Liver (tissue), 9 donors: ENCODE measurements around the gene STK40. TPM values are rescaled to one million over a fixed set of nuclear protein-coding genes. Genes with fewer than 3 reads are reported as not detected.

Source experiments
- DNase-seq: peaks from one replicate; pipeline ENCODE4 v3.0.0-alpha.2; 2017; ENCODE audit warnings: low spot score
- H3K27ac ChIP-seq, 2 donors: one replicate each; pipeline ENCODE4 v1.7.0; 2013; ENCODE audit warnings: inconsistent platforms in 2 of 2, low read length in 2 of 2, control low read depth in 1 of 2, low read depth in 1 of 2, mild to moderate bottlenecking in 1 of 2
- H3K27me3 ChIP-seq, 4 donors: one replicate each; pipeline versions ENCODE4 v1.6.1 to v1.7.0; 2013; ENCODE audit warnings: low read length in 3 of 4, inconsistent platforms in 1 of 4, mild to moderate bottlenecking in 1 of 4, moderate library complexity in 1 of 4; ENCODE audit not compliant: control insufficient read depth in 4 of 4, insufficient read depth in 4 of 4
- H3K36me3 ChIP-seq, 4 donors: one replicate each; pipeline versions ENCODE4 v1.6.1 to v1.7.0; 2013; ENCODE audit warnings: low read length in 3 of 4, mild to moderate bottlenecking in 3 of 4, low read depth in 1 of 4, moderate library complexity in 1 of 4; ENCODE audit not compliant: control insufficient read depth in 4 of 4, insufficient read depth in 3 of 4
- H3K4me1 ChIP-seq, 4 donors: one replicate each; pipeline versions ENCODE4 v1.6.1 to v1.7.0; 2013; ENCODE audit warnings: low read length in 3 of 4, mild to moderate bottlenecking in 3 of 4, moderate library complexity in 1 of 4; ENCODE audit not compliant: control insufficient read depth in 4 of 4, insufficient read depth in 4 of 4
- H3K4me3 ChIP-seq, 3 donors: one replicate each; pipeline versions ENCODE4 v1.6.1 to v1.7.0; 2013; ENCODE audit warnings: low read length in 3 of 3, control low read depth in 1 of 3, low read depth in 1 of 3, mild to moderate bottlenecking in 1 of 3
- H3K9ac ChIP-seq, 2 donors: one replicate each; pipeline ENCODE4 v1.7.0; 2013; ENCODE audit warnings: low read length in 2 of 2, mild to moderate bottlenecking in 2 of 2, moderate library complexity in 2 of 2, control low read depth in 1 of 2, low read depth in 1 of 2
- H3K9me3 ChIP-seq, 4 donors: one replicate each; pipeline versions ENCODE4 v1.6.1 to v1.7.0; 2013; ENCODE audit warnings: low read length in 3 of 4; ENCODE audit not compliant: control insufficient read depth in 4 of 4
- EGR1 ChIP-seq, 2 donors: IDR thresholded peaks; 2 replicates each; pipeline ENCODE4 v1.6.1; 2016 to 2018; ENCODE audit warnings: antibody characterized with exemption in 2 of 2, low read depth in 2 of 2
- FOXA1 ChIP-seq: IDR thresholded peaks from 2 replicates; pipeline ENCODE4 v1.6.1; 2016; ENCODE audit warnings: antibody characterized with exemption
- FOXA2 ChIP-seq: IDR thresholded peaks from 2 replicates; pipeline ENCODE4 v1.6.1; 2016; ENCODE audit warnings: antibody characterized with exemption
- GABPA ChIP-seq, 2 donors: IDR thresholded peaks in 1 of 2; conservative IDR thresholded peaks in 1 of 2; 2 replicates each; pipeline ENCODE4 v1.6.1; 2016; ENCODE audit warnings: antibody characterized with exemption in 2 of 2, mild to moderate bottlenecking in 1 of 2, moderate library complexity in 1 of 2
- HNF4A ChIP-seq, 2 donors: conservative IDR thresholded peaks; 2 replicates each; pipeline ENCODE4 v1.6.1; 2016; ENCODE audit warnings: antibody characterized with exemption in 2 of 2, mild to moderate bottlenecking in 2 of 2
- HNF4G ChIP-seq: IDR thresholded peaks from 2 replicates; pipeline ENCODE4 v1.6.1; 2016; ENCODE audit warnings: antibody characterized with exemption
- JUND ChIP-seq, 2 donors: IDR thresholded peaks; 2 replicates each; pipeline ENCODE4 v1.6.1; 2016; ENCODE audit warnings: antibody characterized with exemption in 2 of 2
- NR2F2 ChIP-seq: IDR thresholded peaks from 2 replicates; pipeline ENCODE4 v1.6.1; 2016; ENCODE audit warnings: antibody characterized with exemption
- RAD21 ChIP-seq, 2 donors: IDR thresholded peaks; 2 replicates each; pipeline ENCODE4 v1.6.1; 2016; ENCODE audit warnings: antibody characterized with exemption in 2 of 2, mild to moderate bottlenecking in 2 of 2
- RXRA ChIP-seq, 2 donors: IDR thresholded peaks; 2 replicates each; pipeline ENCODE4 v1.6.1; 2017 to 2018; ENCODE audit warnings: antibody characterized with exemption in 2 of 2, mild to moderate bottlenecking in 1 of 2
- SP1 ChIP-seq: IDR thresholded peaks from 2 replicates; pipeline ENCODE4 v1.6.1; 2018; ENCODE audit warnings: antibody characterized with exemption, mild to moderate bottlenecking
- TAF1 ChIP-seq: conservative IDR thresholded peaks from 2 replicates; pipeline ENCODE4 v1.6.1; 2016; ENCODE audit warnings: antibody characterized with exemption, mild to moderate bottlenecking
- YY1 ChIP-seq: IDR thresholded peaks from 2 replicates; pipeline ENCODE4 v1.6.1; 2016; ENCODE audit warnings: antibody characterized with exemption, mild to moderate bottlenecking
- WGBS: extraction: QIAGEN DNeasy Blood & Tissue Kit; methylation state at CpG from one replicate; pipeline ENCODE4 v1.1.7; 2013; 5-methylcytosine and 5-hydroxymethylcytosine counted together
- polyA plus RNA-seq, 2 donors: library from polyadenylated mRNA; stranded (reverse) in 1 of 2; unstranded in 1 of 2; fragments of 200-250 nt in 1 of 2; fragments of >200 nt in 1 of 2; fragmentation: Nextera tagmentation in 1 of 2; extraction: Ambion mirVana in 1 of 2; gene quantifications; one replicate each; pipeline versions ENCODE4 v1.2.1 to v1.2.3, GENCODE V29; 2013 to 2015
- total RNA-seq, 2 donors: library from RNA; depleted of rRNA; stranded (reverse); fragments of >200 nt; gene quantifications; one replicate each; pipeline ENCODE4 v1.2.3, GENCODE V29; 2014
- TF ChIP-seq, protein P1 (sequence below): IDR thresholded peaks from 2 replicates; pipeline ENCODE4 v1.6.1; 2016; ENCODE audit warnings: antibody characterized with exemption, mild to moderate bottlenecking
- TF ChIP-seq, protein P2 (sequence below): IDR thresholded peaks from 2 replicates; pipeline ENCODE4 v1.6.1; 2016; ENCODE audit warnings: antibody characterized with exemption
- TF ChIP-seq, protein P3 (sequence below): fragments of 150-350 bp; IDR thresholded peaks from 2 replicates; pipeline ENCODE4 v1.5.1; 2017; ENCODE audit warnings: improper control_type of control experiment, low read depth, low read length; ENCODE audit not compliant: missing input control
- TF ChIP-seq, protein P4 (sequence below): IDR thresholded peaks from 2 replicates; pipeline ENCODE4 v1.6.1; 2016; ENCODE audit warnings: antibody characterized with exemption
- TF ChIP-seq, protein P5 (sequence below): IDR thresholded peaks from 2 replicates; pipeline ENCODE4 v1.6.1; 2016; ENCODE audit warnings: antibody characterized with exemption
- donor health status: healthy.
- donor health status: healthy.
- donor health status: healthy.
- donor health status: healthy.
- donor health status: healthy.

Gene STK40
- total and polyA plus RNA-seq, 4 donors = 13.0 to 26.8 (median 21.9) TPM

DNA sequence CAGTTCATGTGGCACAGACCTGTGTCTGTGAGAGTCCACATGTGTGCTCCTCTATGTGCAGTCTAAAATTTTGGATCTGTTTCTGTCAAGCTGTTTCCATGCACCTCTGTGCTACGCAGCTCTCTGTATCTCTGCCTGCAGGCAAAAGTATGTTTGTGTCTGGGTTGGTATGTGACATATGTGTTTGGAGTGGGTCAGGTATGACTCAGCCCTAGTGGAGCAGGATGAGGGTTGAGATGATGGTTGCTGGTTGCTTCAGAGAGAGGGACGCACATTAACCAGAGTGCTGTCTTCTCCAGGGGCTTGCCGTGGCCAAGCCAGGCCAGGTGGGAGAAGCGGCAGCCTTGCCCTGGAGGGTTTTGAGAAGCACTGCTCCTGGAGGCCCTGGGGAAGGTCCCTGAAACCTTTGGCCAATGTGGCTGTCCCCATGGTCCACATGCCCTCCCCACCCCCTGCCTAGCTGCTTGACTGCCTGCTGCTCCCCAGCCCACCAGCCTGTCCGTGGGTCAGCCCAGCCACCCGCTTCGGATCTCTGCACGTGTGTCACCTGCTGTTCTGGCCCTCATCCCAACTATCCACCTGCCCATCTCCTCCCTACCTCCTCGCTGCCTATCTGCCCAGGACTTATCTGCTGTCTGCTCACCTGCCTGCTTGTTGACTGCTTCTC, 58.2 kb downstream of the STK40 start (continued):
- TF ChIP-seq, protein P1, sequence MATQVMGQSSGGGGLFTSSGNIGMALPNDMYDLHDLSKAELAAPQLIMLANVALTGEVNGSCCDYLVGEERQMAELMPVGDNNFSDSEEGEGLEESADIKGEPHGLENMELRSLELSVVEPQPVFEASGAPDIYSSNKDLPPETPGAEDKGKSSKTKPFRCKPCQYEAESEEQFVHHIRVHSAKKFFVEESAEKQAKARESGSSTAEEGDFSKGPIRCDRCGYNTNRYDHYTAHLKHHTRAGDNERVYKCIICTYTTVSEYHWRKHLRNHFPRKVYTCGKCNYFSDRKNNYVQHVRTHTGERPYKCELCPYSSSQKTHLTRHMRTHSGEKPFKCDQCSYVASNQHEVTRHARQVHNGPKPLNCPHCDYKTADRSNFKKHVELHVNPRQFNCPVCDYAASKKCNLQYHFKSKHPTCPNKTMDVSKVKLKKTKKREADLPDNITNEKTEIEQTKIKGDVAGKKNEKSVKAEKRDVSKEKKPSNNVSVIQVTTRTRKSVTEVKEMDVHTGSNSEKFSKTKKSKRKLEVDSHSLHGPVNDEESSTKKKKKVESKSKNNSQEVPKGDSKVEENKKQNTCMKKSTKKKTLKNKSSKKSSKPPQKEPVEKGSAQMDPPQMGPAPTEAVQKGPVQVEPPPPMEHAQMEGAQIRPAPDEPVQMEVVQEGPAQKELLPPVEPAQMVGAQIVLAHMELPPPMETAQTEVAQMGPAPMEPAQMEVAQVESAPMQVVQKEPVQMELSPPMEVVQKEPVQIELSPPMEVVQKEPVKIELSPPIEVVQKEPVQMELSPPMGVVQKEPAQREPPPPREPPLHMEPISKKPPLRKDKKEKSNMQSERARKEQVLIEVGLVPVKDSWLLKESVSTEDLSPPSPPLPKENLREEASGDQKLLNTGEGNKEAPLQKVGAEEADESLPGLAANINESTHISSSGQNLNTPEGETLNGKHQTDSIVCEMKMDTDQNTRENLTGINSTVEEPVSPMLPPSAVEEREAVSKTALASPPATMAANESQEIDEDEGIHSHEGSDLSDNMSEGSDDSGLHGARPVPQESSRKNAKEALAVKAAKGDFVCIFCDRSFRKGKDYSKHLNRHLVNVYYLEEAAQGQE = no peak
- TF ChIP-seq EGR1 (IDR thresholded peaks at IDR 0.05; ENCODE audit: low read depth in 2 of 2) (no peak), HNF4A (conservative IDR thresholded peaks at IDR 0.05) (no peak), HNF4G (no peak), SP1 (no peak), NR2F2 (no peak), RXRA (IDR thresholded peaks at IDR 0.05) (no peak)
- TF ChIP-seq, protein P2, sequence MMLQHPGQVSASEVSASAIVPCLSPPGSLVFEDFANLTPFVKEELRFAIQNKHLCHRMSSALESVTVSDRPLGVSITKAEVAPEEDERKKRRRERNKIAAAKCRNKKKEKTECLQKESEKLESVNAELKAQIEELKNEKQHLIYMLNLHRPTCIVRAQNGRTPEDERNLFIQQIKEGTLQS = no peak

DNA sequence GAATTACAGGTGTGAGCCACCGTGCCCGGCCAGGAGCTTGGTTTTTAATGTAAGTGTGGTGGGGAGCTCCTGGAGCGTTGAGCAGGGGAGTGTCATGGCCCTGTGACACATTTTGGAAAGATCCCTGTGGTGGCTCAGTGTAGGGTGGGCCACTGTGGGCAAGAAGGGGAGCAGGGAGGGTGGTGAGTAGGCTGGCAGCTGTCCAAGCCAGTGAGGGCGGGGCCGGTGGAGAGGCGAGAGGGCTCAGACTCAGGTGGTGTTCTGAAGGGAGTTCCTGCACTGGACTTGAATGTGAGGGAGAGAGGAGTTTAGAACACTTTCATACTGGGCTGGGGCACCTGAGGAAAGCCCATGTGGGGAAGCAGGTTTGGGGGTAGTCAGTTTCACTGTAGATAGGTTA, 59.2 kb downstream of the STK40 start:
- WGBS = 74% methylated on average over 6 of the region's 6 CpGs
- Histone ChIP-seq H3K4me1 (peaks cover 5 to 17% (median 11%) of the 10 kb centered on the region in 4 donors), H3K9me3 (no peaks in the 10 kb centered on the region), H3K9ac (no peak overlapping the region), H3K4me3 (no peak overlapping the region), H3K27me3 (no peaks in the 10 kb centered on the region), H3K36me3 (no peaks in the 10 kb centered on the region), H3K27ac (no peak overlapping the region)
- DNase-seq = no peak
- TF ChIP-seq GABPA (IDR thresholded peaks at IDR 0.05 in 1 of 2, conservative IDR thresholded peaks at IDR 0.05 in 1 of 2) (no peak), FOXA2 (no peak), FOXA1 (no peak), YY1 (no peak), NR2F2 (no peak), HNF4G (no peak), TAF1 (no peak), RXRA (IDR thresholded peaks at IDR 0.05) (no peak), RAD21 (IDR thresholded peaks at IDR 0.05) (no peak), SP1 (no peak), HNF4A (conservative IDR thresholded peaks at IDR 0.05) (no peak), JUND (IDR thresholded peaks at IDR 0.05) (no peak), EGR1 (IDR thresholded peaks at IDR 0.05; ENCODE audit: low read depth in 2 of 2) (no peak)
- TF ChIP-seq, protein P2 = no peak
- TF ChIP-seq, protein P3, sequence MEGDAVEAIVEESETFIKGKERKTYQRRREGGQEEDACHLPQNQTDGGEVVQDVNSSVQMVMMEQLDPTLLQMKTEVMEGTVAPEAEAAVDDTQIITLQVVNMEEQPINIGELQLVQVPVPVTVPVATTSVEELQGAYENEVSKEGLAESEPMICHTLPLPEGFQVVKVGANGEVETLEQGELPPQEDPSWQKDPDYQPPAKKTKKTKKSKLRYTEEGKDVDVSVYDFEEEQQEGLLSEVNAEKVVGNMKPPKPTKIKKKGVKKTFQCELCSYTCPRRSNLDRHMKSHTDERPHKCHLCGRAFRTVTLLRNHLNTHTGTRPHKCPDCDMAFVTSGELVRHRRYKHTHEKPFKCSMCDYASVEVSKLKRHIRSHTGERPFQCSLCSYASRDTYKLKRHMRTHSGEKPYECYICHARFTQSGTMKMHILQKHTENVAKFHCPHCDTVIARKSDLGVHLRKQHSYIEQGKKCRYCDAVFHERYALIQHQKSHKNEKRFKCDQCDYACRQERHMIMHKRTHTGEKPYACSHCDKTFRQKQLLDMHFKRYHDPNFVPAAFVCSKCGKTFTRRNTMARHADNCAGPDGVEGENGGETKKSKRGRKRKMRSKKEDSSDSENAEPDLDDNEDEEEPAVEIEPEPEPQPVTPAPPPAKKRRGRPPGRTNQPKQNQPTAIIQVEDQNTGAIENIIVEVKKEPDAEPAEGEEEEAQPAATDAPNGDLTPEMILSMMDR = no peak
- TF ChIP-seq, protein P1 = no peak
- TF ChIP-seq, protein P4, sequence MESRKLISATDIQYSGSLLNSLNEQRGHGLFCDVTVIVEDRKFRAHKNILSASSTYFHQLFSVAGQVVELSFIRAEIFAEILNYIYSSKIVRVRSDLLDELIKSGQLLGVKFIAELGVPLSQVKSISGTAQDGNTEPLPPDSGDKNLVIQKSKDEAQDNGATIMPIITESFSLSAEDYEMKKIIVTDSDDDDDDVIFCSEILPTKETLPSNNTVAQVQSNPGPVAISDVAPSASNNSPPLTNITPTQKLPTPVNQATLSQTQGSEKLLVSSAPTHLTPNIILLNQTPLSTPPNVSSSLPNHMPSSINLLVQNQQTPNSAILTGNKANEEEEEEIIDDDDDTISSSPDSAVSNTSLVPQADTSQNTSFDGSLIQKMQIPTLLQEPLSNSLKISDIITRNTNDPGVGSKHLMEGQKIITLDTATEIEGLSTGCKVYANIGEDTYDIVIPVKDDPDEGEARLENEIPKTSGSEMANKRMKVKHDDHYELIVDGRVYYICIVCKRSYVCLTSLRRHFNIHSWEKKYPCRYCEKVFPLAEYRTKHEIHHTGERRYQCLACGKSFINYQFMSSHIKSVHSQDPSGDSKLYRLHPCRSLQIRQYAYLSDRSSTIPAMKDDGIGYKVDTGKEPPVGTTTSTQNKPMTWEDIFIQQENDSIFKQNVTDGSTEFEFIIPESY = no peak
- TF ChIP-seq, protein P5, sequence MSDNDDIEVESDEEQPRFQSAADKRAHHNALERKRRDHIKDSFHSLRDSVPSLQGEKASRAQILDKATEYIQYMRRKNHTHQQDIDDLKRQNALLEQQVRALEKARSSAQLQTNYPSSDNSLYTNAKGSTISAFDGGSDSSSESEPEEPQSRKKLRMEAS = no peak
